ENCODE measurements around the gene ACSM6. TPM values are rescaled to one million over a fixed set of nuclear protein-coding genes. Genes with fewer than 3 reads are reported as not detected.

The ACSM6 gene
- total and polyA plus RNA-seq, 2 of the 8 experiments (the other 6 are each of a cell fraction or from before 2014, with no cell fraction given) = 0.33 TPM; not detected in 1

DNA sequence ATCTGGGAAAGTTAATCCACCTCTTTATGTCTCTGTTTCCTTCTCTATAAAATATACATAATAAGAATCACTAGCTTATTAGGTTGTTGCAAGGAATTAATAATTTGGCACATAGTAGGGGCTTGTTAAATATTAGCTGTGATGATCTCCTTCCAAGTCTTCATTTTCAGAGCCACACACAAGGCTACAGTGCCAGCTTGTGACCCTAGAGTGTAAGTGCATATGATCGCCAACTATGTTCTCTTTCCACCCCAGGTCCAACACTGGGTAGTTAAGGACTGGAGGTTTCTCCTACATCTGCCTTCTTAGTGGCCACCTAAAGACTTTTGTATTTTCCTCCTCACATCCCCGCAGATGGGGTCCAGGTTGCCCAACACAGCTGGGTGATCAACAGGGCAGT lies 17.9 kb upstream of the ACSM6 start:
- POLR2A ChIA-PET (ENCODE audit: partially characterized antibody) = no interaction called here
- H3K18ac ChIP-seq (ENCODE audit: extremely low read depth, low read length) = no peak overlapping the region
- H2BK12ac ChIP-seq (ENCODE audit: low read depth, low read length) = no peak overlapping the region
- H3K14ac ChIP-seq (ENCODE audit: insufficient read length) = no peak overlapping the region
- no peaks in the 10 kb centered on the region for H3K4me1 ChIP-seq (replicated peaks in 1 of 4; ENCODE audit: control insufficient read depth in 3 of 4, insufficient read depth in 4 of 4, low read length in 3 of 4)
- no peak overlapping the region for H2BK120ac ChIP-seq (replicated peaks; ENCODE audit: low read depth, low read length)
- H3K36me3 ChIP-seq (ENCODE audit: control insufficient read depth in 2 of 4, insufficient read depth in 4 of 4, low read length in 3 of 4) = no peaks in the 10 kb centered on the region
- no peak overlapping the region for H3K4me2 ChIP-seq (ENCODE audit: insufficient read depth in 1 of 2, low read depth in 2 of 2, low read length in 2 of 2)
- no peak overlapping the region for H2BK20ac ChIP-seq (ENCODE audit: low read length)
- no peak overlapping the region for H3K56ac ChIP-seq (replicated peaks; ENCODE audit: insufficient read length, low read depth, low read length)
- no peak overlapping the region for H3K27ac ChIP-seq (ENCODE audit: low read depth, low read length)
- H3K4me3 ChIP-seq (ENCODE audit: extremely low read depth in 1 of 4, insufficient read depth in 2 of 4, low read depth in 3 of 4, low read length in 4 of 4) = no peak overlapping the region
- no peaks in the 10 kb centered on the region for H4K20me1 ChIP-seq (replicated peaks in 1 of 2; ENCODE audit: control insufficient read depth in 1 of 2, insufficient read depth in 2 of 2, low read length in 2 of 2)
- no peak overlapping the region for H3K23ac ChIP-seq (ENCODE audit: insufficient read length)
- no peak for DNase-seq (ENCODE audit: low read depth in 1 of 2, low spot score in 2 of 2)
- no peaks in the 10 kb centered on the region for H3K23me2 ChIP-seq (ENCODE audit: low read depth, low read length)
- no peak overlapping the region for H2AFZ ChIP-seq (ENCODE audit: low read length)
- no peak overlapping the region for H3K4ac ChIP-seq (replicated peaks; ENCODE audit: insufficient read length, low read depth, low read length)
- TF ChIP-seq TEAD4 (IDR thresholded peaks at IDR 0.05; ENCODE audit: low read depth, low read length) = no peak
- TF ChIP-seq RAD21 (IDR thresholded peaks at IDR 0.05 in 1 of 2, conservative IDR thresholded peaks at IDR 0.05 in 1 of 2; ENCODE audit: low read depth in 2 of 2, low read length in 2 of 2) = peak; percentile 70 to 78
- no peak for TF ChIP-seq POLR2AphosphoS5 (IDR thresholded peaks at IDR 0.05; ENCODE audit: low read depth, low read length)
- TF ChIP-seq, protein P1, sequence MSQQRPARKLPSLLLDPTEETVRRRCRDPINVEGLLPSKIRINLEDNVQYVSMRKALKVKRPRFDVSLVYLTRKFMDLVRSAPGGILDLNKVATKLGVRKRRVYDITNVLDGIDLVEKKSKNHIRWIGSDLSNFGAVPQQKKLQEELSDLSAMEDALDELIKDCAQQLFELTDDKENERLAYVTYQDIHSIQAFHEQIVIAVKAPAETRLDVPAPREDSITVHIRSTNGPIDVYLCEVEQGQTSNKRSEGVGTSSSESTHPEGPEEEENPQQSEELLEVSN (IDR thresholded peaks at IDR 0.05) = no peak
- TF ChIP-seq PHF8 (conservative IDR thresholded peaks at IDR 0.05; ENCODE audit: low read depth, low read length) = no peak
- TF ChIP-seq, protein P2, sequence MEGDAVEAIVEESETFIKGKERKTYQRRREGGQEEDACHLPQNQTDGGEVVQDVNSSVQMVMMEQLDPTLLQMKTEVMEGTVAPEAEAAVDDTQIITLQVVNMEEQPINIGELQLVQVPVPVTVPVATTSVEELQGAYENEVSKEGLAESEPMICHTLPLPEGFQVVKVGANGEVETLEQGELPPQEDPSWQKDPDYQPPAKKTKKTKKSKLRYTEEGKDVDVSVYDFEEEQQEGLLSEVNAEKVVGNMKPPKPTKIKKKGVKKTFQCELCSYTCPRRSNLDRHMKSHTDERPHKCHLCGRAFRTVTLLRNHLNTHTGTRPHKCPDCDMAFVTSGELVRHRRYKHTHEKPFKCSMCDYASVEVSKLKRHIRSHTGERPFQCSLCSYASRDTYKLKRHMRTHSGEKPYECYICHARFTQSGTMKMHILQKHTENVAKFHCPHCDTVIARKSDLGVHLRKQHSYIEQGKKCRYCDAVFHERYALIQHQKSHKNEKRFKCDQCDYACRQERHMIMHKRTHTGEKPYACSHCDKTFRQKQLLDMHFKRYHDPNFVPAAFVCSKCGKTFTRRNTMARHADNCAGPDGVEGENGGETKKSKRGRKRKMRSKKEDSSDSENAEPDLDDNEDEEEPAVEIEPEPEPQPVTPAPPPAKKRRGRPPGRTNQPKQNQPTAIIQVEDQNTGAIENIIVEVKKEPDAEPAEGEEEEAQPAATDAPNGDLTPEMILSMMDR (IDR thresholded peaks at IDR 0.05; ENCODE audit: control extremely low read depth in 1 of 3, insufficient read depth in 1 of 3, low read depth in 1 of 3, low read length in 3 of 3) = peak in 2 of 3 experiments; percentile 39 to 60; a peak in 3 of 4 replicates
- WGBS, 2 experiments (ENCODE audit: extremely low coverage in 1 of 2, insufficient coverage in 1 of 2, insufficient read length in 1 of 2, insufficient replicate concordance in 2 of 2, low coverage in 1 of 2, low lambda C conversion rate in 2 of 2, missing lambda C conversion rate in 1 of 2) = 100% methylated on average over 2 of the region's 2 CpGs; no CpG with 5 or more reads in 1 of the 2 experiments
- CTCF ChIA-PET (ENCODE audit: partially characterized antibody) = interaction anchor here (0.5 to 1.5 kb wide), 11 partner anchors 18 to 1594 kb away, joined by 3 to 8 read pairs (median 4); partner anchors contain the start of gene ACSM6
- H4K8ac ChIP-seq (ENCODE audit: extremely low read depth, insufficient read depth, low read length) = no peak overlapping the region
- H2BK5ac ChIP-seq (ENCODE audit: low read depth, low read length) = no peak overlapping the region
- no peaks in the 10 kb centered on the region for H3K79me2 ChIP-seq (ENCODE audit: control insufficient read depth in 1 of 2, insufficient read depth in 2 of 2, low read length in 2 of 2)
- H4K91ac ChIP-seq (replicated peaks; ENCODE audit: insufficient read length, low read length) = no peak overlapping the region
- H3K79me1 ChIP-seq (ENCODE audit: low read depth, low read length) = no peaks in the 10 kb centered on the region
- no peak overlapping the region for H4K5ac ChIP-seq (ENCODE audit: insufficient read length, low read depth, low read length)
- no peak for FAIRE-seq
- H3K9ac ChIP-seq (replicated peaks in 1 of 4; ENCODE audit: extremely low read depth in 1 of 4, low read depth in 3 of 4, low read length in 3 of 4) = no peak overlapping the region
- H2BK15ac ChIP-seq (ENCODE audit: low read length) = no peak overlapping the region
- H3K27me3 ChIP-seq (replicated peaks in 1 of 4; ENCODE audit: control insufficient read depth in 3 of 4, extremely low read depth in 1 of 4, insufficient read depth in 3 of 4, low read length in 3 of 4) = no peaks in the 10 kb centered on the region
- no peak overlapping the region for H2AK5ac ChIP-seq (ENCODE audit: low read depth, low read length)
- no peaks in the 10 kb centered on the region for H3K9me3 ChIP-seq (ENCODE audit: insufficient read depth in 2 of 2, low read depth in 1 of 2, low read length in 1 of 2)

Data from H1 (cell line).